HG03064 (cell line): Measurements from ENCODE around the gene OXSR1.
A peak's percentile ranks its signal among the peaks of the same experiment; 100 is the strongest.

ENCODE experiments used
- ATAC-seq: cut with Tn5 transposase; IDR thresholded peaks from one replicate; pipeline ENCODE4 v1.9.1; 2021; ENCODE audit warnings: low read depth; ENCODE audit not compliant: unreplicated experiment

The OXSR1 gene

DNA sequence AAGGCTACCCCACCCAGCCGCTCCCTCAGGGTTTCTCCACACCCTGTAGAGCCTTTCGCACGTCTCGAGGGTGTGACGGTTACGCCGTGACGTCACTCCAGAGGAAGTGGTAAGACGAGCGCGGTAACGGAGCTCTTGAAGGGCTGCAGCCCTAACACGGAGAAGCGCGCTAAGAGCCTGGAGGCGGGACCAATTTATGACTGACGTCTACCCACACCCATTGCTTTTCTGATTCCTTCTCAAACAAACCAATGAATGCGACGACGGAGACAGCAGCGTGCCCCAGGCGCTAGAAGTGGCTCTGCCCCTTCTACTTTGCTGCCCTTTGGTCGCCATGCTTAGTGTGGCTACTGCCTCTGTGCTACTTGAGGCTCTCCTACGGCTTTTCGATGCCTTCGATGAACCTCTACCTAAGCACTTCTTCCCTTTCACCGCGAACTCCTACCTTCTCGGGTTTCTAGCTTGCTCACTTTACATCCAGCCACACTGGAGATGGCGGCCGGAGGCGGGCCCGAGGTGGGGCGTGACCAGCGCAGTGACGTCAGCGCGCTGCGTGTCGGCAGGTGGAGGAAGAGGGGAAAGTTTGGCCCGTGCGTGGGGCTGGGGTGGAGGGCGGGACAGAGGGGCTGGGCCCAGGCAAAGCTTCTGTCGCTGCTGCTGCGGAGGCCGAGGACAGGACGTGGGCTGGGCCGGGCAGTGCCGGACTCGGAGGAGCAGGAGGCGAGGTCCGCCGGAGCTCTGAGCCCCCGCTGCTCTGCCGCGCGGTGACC, at the start of gene OXSR1:
Gene OXSR1 (plus strand): TSS at position 586 of the 770 bp plus-strand sequence. CDS start 340 bp downstream, outside the sequence.
- ATAC-seq: peak; percentile 95

DNA sequence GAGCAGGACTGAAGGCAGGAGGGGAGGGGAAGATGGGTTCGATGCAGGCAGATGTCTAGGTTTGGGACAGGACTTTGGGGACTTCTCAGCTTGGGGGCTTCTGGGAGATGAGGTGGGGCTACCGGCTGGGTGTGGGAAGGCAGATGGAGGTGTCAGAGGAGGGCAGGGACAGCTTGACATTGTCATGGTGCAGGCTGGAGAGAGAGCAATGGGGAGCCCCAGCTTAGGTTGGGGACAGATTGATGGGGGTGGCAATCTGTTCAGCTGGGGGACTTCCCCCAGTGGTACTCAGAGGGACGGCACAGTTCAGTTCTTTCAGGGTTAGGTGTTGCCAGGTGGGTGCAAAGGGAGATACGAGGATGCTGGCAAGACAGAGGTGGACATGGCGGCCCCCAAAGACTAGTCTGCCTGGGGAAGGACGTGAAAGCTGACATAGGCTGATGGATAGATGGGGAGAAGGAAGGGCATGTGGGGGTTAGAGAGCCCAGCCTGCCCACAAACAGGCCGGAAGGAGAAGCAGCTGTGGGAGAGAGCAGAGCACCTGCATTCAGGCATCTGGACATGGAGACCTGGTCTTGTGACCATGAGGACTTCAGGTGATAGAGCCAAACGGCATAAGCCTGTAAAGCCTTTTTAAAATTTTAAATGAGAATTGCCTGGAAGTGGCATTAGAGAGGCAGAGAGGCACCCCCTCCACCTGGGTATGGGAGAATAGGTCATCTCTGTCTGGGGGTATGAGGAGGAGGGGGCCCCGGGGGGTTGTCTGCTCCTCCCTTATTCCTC, 49.5 kb upstream of the OXSR1 start:
- ATAC-seq: no peak

DNA sequence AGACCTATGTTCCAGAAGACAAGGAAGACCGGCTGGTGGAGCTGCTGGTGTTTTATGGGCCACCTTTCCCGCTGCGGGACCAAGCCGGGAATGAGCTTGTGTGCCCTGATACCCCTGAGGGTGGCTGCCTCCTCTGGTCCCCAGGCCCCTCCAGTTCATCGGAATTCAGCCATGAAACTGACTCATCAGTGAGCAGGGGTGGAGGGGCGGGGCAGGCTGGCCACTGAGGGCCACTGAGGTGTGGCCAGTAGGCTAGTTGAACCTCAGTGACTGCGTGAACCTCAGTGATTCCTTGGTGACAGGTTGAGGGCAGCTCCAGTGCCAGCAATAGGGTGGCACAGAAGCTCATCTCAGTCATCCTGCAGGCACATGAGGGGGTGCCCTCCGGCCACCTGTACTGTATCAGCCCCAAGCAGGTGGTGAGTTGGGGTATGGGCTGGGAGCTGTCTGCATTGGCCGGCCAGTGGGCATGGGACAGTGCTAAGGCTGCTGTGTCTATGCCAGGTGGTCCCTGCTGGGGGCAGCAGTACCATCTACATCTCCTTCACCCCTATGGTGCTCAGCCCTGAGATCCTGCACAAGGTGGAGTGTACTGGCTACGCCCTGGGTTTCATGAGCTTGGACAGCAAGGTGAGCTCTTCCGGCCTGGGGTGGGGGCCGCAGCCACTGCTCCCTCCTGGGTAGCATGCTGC, 48.7 kb upstream of the OXSR1 start:
- ATAC-seq: no peak

DNA sequence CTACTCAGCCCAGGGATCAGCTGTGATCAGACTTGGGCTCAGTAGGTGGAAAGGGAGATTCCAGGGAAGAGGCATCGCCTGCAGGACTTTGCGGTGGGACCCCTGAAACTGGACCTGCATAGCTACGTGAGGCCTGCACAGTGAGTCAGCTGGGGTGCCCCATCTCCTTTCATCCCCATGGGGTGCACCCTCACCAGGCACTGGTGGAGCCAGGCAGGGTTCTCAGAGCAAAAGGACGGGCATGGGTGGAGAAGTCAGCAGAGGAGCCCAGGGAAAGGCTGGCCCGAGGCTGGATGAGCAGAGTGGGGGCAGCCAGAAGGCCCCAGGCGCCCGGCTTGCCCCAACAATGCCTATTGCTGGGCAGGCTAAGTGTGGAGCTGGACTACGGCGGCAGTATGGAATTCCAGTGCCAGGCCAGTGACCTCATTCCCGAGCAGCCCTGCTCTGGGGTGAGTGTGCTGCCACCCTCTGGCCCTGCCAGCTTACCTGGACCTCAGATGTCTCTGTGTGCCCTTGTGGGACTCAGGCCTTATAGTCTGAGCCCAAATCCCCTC, 48.1 kb upstream of the OXSR1 start:
- ATAC-seq: no peak

DNA sequence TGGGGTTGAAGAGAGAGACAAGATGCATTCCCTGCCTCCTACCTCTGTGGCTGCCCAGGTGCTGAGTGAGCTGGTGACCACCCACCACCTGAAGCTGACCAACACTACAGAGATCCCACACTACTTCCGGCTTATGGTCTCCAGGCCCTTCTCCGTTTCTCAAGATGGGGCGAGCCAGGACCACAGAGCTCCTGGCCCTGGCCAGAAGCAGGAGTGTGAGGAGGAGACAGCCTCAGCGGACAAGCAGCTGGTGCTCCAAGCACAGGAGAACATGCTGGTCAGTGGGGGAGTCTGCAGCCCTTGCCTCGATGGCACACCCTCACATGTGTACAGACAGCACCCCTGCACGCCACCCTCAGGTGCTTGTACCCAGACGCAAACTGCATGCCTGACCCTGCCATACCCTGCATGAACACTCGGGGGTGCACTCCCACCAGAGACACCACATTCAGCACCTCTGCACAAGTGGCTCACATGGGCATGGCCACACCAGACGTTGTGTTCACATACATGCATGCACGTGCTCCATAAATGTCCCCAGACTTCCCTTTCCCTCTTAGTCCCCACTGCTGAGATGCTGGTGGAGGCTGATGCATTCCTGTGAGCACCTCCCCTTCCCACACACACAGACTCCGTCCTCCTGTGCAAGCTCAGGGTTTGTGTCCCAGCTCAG, 47.5 kb upstream of the OXSR1 start:
- ATAC-seq: peak; percentile 56

DNA sequence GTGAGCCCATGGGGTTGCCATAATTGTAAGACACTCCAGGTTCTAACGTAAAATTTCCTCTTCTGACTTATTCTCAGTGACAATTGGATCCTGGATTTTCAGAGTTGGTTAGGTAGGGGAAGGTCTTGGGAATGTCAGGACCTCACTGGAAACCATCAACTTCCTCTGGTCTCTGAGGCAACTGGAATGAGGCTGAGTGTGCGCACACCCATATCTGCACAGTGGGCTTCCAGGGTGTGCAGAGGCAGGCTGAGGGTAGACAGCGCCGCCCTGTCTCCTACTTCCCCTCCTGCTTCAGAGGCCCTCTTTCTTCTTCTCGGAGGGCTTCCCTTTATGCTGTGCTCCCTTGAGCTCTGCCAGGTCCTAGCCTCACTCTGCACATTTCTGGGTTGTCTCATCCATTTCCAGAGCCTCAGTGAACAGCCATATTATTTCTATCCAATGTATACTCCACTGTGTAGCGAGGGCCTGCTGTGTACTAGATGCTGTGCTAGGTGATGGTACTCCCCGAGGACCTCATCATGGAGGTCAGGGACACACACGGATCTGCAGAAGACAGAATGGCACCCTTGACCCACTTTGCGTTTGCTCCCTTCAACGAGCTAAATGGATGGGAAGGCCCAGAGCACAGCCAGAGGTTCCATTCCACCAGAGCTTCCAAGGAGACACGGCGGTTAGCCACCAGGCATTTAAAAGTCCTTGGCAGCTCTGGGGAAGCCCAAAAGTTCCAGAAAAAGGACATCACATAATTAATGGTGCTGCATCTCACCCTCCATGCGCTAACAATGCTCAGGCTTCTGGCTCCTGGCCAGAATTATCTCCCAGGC, 46.7 kb upstream of the OXSR1 start:
- ATAC-seq: no peak

DNA sequence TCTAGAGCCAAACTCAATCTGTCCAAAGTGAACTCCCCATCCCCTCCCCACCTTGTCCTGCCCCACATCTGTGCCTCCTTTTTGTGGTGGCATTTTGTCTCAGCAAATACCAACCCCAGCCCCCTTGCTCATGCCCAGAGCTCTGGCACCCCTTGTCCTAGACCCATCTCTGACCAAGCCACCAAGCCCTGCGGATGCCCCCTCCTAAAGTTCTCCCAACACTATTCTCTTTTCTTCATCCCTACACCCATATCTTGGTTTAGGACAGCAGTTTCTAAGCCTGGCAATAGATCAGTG, 46.1 kb upstream of the OXSR1 start:
- no peak for ATAC-seq

DNA sequence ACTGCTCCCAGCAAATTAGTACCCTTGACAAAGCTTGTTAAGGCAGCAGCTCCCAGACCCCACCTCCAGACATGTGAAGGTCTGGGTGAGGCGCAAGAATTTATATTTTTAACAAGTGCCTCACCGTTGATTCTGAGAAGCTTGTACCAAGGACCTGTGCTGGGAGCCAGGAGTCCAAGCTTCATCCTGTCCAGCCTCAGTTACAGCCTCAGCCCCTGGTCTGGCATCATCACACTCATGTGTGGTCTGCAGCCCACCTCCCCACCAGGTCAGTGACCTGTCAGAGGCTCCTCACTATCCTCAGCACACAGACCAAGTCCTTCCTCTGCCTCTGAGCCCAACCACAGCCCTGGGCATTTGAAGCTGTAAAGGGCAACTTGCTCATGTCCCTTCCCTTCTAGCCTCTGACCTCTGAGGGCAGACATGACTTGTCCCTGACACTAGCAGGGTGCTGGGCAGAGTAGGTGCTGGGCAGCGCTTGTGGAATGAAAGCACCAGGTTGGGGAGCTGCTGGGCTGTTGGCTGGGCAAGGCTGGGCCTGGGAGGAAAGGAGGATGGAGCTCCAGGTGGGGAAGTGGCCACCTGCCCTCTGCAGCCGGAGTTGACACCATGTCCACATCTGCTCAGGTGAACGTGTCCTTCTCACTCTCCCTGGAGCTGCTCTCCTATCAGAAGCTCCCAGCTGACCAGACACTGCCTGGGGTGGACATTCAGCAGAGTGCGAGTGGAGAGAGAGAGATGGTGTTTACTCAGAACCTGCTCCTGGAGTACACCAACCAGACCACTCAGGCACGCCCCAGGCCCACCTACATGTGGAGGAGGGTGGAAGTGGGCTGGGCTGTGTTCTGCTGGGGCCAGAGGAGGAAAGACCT, 45.3 kb upstream of the OXSR1 start:
- ATAC-seq: no peak

DNA sequence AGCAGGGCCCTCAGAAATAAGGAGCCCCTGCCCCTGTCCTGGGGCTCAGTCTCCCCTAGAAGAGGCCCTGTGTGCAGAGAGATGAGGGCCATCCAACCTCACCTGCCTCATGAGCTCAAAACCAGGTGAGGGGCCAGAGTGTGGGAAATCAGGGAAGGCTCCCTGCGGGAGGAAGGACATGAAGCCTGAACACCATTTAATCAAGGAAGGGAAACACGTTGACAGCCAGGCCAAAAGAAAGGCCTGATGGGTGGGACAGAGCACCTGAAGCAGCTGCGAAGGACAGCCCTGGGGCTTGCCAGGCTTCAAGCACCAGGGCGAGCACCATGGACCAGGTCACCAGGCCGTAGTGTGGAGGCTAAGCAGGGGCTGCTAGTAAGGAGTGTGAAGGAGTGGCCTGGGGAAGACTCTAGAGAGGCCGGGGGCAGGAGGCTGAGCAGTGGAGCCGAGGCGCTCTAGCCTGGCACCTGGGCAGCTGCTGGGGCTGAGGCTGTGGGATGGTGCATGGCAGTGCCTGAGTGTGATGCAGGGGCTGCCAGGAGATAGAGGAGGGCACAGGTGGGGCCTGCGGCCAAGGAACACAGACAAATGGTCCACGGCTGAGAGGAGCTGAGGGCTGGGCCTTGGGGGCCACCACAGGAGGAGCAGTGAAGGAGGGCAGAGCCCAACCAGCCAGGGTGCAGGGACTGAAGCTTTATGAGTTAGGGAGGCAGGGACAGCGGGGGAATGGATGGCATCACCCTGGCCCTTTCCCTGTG, 44.5 kb upstream of the OXSR1 start:
- no peak for ATAC-seq

DNA sequence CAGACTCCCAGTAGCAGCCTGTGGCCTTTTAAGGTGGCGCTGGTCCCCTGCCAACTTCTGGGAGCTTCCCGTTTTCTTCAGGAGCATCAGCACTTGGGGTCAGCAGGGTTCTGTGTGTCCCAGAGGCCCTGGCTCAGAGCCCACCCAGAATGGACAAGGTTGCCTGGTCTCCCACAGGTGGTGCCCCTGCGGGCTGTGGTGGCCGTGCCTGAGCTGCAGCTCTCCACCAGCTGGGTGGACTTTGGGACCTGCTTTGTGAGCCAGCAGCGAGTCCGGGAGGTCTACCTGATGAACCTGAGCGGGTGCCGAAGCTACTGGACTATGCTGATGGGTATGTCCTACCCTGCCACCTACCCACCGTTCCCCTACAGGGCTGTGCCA, 43.9 kb upstream of the OXSR1 start:
- no peak for ATAC-seq

DNA sequence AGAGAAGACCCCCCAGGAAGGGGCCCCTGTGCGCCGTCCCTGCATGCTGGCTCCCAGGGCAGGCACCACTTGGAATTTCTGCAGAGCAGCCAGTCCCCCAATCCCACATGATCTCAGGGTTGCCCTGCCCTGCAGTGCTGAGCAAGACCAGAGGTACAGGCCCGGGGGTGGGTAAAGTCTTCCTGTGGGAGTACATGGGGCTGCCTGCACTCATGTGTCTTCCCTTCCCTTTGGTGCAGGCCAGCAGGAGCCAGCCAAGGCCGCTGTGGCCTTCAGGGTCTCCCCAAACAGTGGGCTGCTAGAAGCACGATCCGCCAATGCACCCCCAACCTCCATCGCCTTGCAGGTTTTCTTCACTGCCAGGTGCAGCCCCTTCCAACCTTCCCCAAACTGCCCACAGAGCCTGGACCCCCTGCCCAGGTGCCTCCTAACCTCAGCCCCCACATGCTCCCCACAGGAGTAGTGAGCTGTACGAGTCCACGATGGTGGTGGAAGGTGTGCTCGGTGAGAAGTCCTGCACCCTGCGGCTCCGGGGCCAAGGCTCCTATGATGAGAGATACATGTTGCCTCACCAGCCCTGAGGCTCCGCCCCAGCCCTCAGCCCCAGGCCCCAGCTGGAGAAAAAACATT, 43.4 kb upstream of the OXSR1 start:
- no peak for ATAC-seq

DNA sequence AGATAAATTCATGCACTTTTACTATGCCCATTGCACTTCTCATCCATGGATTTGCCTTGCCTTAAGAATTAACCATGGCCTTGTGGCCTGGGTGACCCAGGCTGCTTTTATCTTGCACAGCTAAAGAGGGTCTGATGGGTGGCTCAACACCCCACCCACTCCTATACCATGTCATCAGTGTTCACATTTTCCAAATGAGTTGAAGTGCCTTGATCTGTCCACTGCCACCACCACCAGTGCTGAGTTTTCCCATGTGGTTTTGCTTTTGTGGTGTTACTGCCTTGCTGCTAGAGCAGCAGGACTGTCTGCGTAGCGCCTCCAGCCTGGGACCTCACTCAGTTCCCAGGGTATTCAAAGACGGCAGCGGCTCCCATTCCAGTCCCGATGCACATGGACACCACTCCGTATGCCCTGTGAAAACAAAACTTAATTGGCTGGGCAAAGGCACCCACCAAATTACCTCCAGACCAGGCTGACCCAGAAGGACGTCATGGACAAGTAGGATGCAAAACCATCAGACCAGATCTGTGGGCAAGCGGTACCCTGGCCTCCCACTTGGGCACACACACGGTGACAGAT, 42.5 kb upstream of the OXSR1 start:
- ATAC-seq: no peak

DNA sequence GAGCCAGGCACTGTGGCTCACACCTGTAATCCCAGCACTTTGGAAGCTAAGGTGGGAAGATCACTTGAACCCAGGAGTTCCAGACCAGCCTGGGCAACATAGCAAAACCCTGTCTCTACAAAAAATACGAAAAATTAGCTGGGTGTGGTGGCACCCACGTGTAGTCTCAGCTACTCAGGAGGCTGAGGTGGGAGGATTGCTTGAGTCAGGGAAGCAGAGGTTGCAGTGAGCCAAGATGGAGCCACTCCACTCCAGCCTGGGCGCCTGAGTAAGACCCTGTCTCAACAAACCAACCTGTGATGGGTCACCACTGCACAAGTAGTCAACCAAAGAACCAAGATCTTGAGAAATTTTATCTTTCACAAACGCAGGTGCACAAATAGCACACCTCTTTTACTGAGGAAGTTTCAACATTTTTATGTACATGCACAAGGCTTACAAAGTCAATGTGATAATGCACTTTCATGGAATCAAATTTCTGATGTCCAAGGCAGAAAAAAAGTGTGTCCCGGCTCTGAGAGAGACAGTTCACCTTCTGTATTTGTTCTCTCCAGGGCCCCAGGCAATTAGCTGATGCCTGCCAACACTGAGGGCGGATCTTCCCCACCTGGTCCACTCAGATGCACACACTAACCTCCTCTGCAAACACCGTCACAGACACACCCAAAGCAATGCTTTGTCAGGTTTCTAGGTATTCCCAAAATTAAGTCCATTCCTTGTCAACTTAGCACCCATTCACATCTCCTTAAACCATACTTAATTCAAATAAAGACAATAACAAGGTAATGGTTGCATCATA, 40.8 kb upstream of the OXSR1 start:
- ATAC-seq: no peak

DNA sequence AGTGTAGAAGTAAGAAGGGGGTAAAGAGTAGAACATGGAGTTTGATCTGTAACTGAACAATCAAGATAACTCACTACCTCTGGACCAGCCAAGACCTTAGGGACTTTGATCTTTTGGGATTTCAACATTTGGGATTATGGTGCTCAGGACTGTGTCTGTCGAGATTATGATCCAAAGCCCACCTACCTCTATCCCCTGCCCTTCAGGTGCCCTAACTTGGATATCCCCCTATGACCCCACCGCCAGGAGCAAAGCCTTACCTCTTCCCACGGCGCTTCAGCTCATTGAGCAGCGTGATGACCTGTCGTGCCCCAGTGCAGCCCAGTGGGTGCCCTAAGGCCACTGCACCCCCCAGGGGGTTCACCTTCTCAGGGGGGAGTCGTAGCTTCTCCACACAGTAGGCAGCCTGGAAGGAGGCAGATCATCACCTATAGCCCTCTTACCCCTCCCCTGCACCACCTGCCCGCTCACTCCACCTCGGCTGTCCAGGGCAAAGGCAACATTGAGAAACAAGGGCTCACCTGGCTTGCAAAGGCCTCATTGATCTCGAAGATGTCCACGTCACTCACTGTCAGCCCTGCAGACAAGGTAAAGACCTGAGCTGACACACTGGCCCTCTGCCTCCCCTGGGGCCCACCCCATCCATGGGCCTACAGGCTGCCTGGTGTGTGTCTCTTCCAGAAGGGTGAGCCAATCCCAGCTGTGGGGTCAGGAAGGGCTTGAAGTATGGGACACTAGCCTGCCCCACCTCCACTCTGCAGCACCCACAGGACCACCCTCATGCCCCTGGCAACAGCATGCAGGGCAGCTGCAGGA, 39.8 kb upstream of the OXSR1 start:
- ATAC-seq: no peak

DNA sequence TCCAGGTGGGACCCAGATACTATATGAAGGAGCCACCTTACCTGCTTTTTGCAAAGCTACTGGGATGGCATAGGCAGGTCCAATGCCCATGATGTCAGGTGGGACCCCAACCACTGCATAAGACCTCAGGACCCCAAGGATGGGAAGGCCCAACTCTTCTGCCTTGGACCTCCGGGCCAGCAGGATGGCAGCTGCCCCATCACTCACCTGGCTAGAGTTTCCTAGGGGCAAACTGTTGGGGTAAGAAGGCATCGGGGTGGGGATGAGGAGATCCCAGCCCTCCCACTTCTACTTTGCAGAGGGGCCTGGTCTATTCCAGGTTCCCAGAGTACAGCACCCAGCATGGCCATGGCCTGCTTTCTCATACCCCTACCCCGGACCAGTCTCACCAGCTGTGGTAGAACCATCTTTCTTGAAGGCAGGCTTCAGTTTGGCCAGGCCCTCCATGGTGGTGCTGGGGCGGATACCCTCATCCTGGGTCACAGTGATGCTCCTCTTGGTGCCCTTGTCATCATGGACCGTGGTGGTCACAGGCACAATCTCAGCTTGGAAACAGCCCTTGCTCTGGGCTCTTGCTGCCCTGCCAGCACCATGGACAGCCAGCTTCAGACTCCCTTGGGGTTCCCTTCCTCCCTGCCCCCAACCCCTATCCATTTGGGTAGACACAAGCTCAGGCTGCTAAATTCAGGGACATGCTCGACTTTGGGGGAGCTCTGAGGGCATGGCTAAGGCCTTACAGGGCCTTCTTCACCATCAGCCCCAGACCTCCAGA, 39.0 kb upstream of the OXSR1 start:
- ATAC-seq: no peak
